Measurements from ENCODE around the gene CDC42EP4. TPM values are rescaled to one million over a fixed set of nuclear protein-coding genes. Genes with fewer than 3 reads are reported as not detected.

CDC42EP4 gene
- total RNA-seq, 2 experiments from 2014 or later: 1.7 to 2.1 TPM

DNA sequence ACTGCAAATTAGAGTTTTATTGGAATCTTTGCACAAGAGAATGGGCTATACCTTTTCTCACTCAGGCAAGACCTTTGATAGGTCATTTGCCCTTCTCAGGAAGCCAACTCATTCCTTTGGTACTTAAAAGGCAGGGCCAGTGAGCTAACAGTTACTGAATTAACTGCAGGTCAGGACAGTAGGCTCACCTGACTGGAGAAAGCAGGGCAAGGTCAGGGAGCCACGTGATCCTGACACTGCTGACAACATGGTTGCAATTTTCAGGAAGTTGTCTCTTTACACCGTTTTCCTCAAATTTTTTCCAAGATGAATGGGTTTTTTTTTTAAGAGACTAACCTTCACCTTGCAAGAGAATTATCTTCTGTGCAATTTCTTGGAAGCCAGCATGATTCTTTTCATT is 71.2 kb downstream of the CDC42EP4 start:
- peaks cover 34% of the 10 kb centered on the region for H3K4me1 Mint-ChIP-seq (ENCODE audit: low read depth)
- H3K27me3 Mint-ChIP-seq (ENCODE audit: low read depth): no peaks in the 10 kb centered on the region
- peaks cover 32% of the 10 kb centered on the region for H3K36me3 Mint-ChIP-seq (ENCODE audit: low read depth)
- CTCF ChIA-PET: interaction anchor here (1.5 kb wide), 1 partner anchor 15 kb away, joined by 5 read pairs; no protein-coding TSS in a partner anchor
- intact Hi-C loops (cut with micrococcal nuclease): loop anchor here (5.0 kb wide), 1 partner anchor 678 kb away; no protein-coding TSS in a partner anchor
- no peak overlapping the region for H3K4me3 Mint-ChIP-seq
- no peak for DNase-seq
- no peak overlapping the region for H3K27ac Mint-ChIP-seq
- no peaks in the 10 kb centered on the region for H3K9me3 Mint-ChIP-seq

DNA sequence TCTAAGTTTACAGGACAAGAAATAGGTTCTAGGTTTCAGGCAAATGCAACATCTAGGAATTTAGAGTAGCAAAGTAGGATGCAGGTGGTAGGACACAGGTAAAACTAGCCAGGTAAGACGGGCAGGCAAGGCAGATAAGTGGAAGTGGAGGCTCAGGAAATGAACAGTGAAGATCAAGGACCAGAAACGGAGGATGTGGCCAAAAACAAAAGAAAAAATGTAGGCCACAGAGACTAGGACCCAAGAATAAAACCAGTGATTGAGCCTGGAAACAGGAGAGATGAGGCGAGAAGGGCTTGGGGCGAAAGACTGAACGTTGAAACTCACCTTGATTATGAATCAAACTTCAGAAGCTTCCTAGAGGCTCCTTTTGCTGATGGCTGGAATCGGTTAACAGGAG is 74.1 kb downstream of the CDC42EP4 start:
- H3K27ac Mint-ChIP-seq: peak overlapping the region; percentile 0
- H3K27me3 Mint-ChIP-seq (ENCODE audit: low read depth): no peaks in the 10 kb centered on the region
- CTCF ChIA-PET: interaction anchor here (1.2 kb wide), 1 partner anchor 17 kb away, joined by 5 read pairs; no protein-coding TSS in a partner anchor
- intact Hi-C loops (cut with micrococcal nuclease): no loop called here
- no peak overlapping the region for H3K4me3 Mint-ChIP-seq
- DNase-seq: no peak
- peaks cover 45% of the 10 kb centered on the region for H3K4me1 Mint-ChIP-seq (ENCODE audit: low read depth)
- peaks cover 40% of the 10 kb centered on the region for H3K36me3 Mint-ChIP-seq (ENCODE audit: low read depth)
- no peaks in the 10 kb centered on the region for H3K9me3 Mint-ChIP-seq

DNA sequence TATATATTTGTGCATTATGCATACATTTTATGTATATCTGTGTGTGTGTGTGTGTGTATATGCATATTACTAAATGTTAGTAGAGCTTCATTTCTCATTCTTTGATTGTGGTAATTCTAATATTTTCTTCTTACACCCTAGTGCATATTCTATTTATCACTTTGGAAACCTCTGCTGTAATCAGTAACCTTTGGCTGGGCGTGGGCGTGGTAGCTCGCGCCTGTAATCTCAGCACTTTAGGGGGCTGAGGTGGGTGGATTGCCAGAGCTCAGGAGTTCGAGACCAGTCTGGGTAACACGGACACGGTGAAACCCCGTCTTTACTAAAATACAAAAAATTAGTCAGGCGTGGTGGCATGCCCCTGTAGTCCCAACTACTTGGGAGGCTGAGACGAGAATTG is 77.1 kb downstream of the CDC42EP4 start:
- Mint-ChIP-seq H3K4me1 (ENCODE audit: low read depth) (peaks cover 55% of the 10 kb centered on the region), H3K4me3 (no peak overlapping the region), H3K27me3 (ENCODE audit: low read depth) (no peaks in the 10 kb centered on the region), H3K9me3 (no peaks in the 10 kb centered on the region), H3K27ac (no peak overlapping the region), H3K36me3 (ENCODE audit: low read depth) (peaks cover 37% of the 10 kb centered on the region)
- no peak for DNase-seq
- CTCF ChIA-PET: no interaction called here
- intact Hi-C loops (cut with micrococcal nuclease): no loop called here

Other genes starting within 250 kb of the CDC42EP4 start
- gene SLC39A11, start 219.3 kb downstream of the CDC42EP4 start, total RNA-seq: 10 to 100 TPM; 14.0 to 16.4 TPM
- gene SSTR2, start 147.0 kb downstream of the CDC42EP4 start, total RNA-seq: not detected
- 10 to 100 TPM; 31.4 to 32.1 TPM for gene COG1, start 118.9 kb downstream of the CDC42EP4 start, total RNA-seq
- gene CPSF4L, start 50.1 kb downstream of the CDC42EP4 start, total RNA-seq: not detected